ENCODE measurements around the gene SLC26A11. TPM values are rescaled to one million over a fixed set of nuclear protein-coding genes. Genes with fewer than 3 reads are reported as not detected.

The SLC26A11 gene
- total and polyA plus RNA-seq, 2 of the 13 experiments (the other 11 are each of a cell fraction or from before 2014, with no cell fraction given): 8.7 to 13.2 TPM

DNA sequence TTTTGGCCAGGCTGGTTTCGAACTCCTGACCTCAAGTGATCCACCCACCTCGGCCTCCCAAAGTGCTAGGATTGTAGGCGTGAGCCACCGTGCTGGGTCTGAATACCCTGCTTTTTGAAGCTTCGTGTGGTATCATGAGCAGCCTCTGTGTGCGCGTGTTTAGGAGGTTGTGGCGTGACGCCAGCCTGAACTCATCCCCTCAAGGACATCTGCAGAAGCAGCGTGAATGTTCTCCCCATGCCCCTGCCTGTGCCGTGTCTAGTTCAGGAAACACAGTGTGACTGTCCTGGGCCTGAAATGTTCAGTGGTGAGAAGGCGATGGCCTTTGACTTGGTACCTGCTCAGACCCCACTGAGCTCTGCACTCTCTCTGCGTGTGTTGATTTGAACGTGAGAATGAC is 76.0 kb downstream of the SLC26A11 start:
- CTCF ChIA-PET (ENCODE audit: low intra/inter-chr PET ratio, low total read pairs): no interaction called here
- Histone ChIP-seq H3K79me2 (ENCODE audit: insufficient read depth, low read length) (no peaks in the 10 kb centered on the region), H3K9me3 (ENCODE audit: low read length) (no peaks in the 10 kb centered on the region), H2AFZ (ENCODE audit: low read length) (no peak overlapping the region), H3K4me3 (replicated peaks in 1 of 3; ENCODE audit: insufficient read depth in 1 of 3, low read depth in 2 of 3, low read length in 3 of 3) (no peak overlapping the region), H3K36me3 (replicated peaks in 1 of 2; ENCODE audit: control insufficient read depth in 1 of 2, insufficient read depth in 2 of 2, low read length in 2 of 2) (peaks cover 41 to 65% of the 10 kb centered on the region in 2 experiments), H3K9ac (ENCODE audit: insufficient read depth, low read depth, low read length) (no peak overlapping the region), H3K27me3 (ENCODE audit: control insufficient read depth in 1 of 2, insufficient read depth in 2 of 2, low read length in 2 of 2) (no peaks in the 10 kb centered on the region), H3K4me1 (ENCODE audit: insufficient read depth, low read length) (peaks cover 14% of the 10 kb centered on the region), H3K27ac (ENCODE audit: extremely low read length, insufficient read depth, low read length) (no peak overlapping the region), H3K4me2 (ENCODE audit: low read depth, low read length) (no peak overlapping the region), H4K20me1 (ENCODE audit: insufficient read depth, low read length) (no peaks in the 10 kb centered on the region)
- 97% methylated on average over 13 of the region's 14 CpGs for WGBS (ENCODE audit: low lambda C conversion rate)
- BruUV-seq (replicated peaks): no TSS peak
- in situ Hi-C loops (cut with HindIII; ENCODE audit: extremely low pct_ligation_motif_present, low pct_unique_long_range_greater_than_20kb) (no loop called here), intact Hi-C loops (cut with micrococcal nuclease; ENCODE audit: unreplicated experiment) (no loop called here)
- DNase-seq (ENCODE audit: low spot score) (no peak), FAIRE-seq (no peak), ATAC-seq (no peak)
- POLR2A ChIA-PET: no interaction called here
- TF ChIP-seq, protein P1, sequence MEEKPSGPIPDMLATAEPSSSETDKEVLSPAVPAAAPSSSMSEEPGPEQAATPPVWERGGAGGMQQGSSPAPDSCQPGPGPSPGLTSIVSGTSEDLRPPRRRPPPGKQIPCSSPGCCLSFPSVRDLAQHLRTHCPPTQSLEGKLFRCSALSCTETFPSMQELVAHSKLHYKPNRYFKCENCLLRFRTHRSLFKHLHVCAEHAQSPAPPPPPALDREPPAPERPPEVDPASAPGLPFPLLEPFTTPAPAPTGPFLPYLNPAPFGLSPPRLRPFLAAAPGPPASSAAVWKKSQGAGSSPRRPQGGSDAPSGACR (CRISPR knock-in tag; IDR thresholded peaks at IDR 0.05): no peak
- no peak for TF ChIP-seq BRD4 (CRISPR knock-in tag; IDR thresholded peaks at IDR 0.05)
- no peak for TF ChIP-seq JUND (CRISPR knock-in tag; IDR thresholded peaks at IDR 0.05)
- TF ChIP-seq CREB1 (IDR thresholded peaks at IDR 0.05): no peak
- TF ChIP-seq CREB1 (CRISPR knock-in tag; IDR thresholded peaks at IDR 0.05): no peak
- no peak for TF ChIP-seq NKX3-1 (CRISPR knock-in tag; IDR thresholded peaks at IDR 0.05)
- no peak for TF ChIP-seq CBX1 (IDR thresholded peaks at IDR 0.05; ENCODE audit: low read depth)
- TF ChIP-seq HOXA7 (CRISPR knock-in tag; IDR thresholded peaks at IDR 0.05): no peak
- no peak for TF ChIP-seq MLLT10 (CRISPR knock-in tag; IDR thresholded peaks at IDR 0.05)
- TF ChIP-seq MYNN (CRISPR knock-in tag; IDR thresholded peaks at IDR 0.05; ENCODE audit: low read depth): no peak
- no peak for TF ChIP-seq ZNF7 (CRISPR knock-in tag; IDR thresholded peaks at IDR 0.05)
- TF ChIP-seq GFI1 (CRISPR knock-in tag; IDR thresholded peaks at IDR 0.05; ENCODE audit: borderline replicate concordance): no peak
- no peak for TF ChIP-seq RAD21 (CRISPR knock-in tag; IDR thresholded peaks at IDR 0.05)
- TF ChIP-seq ZNF773 (CRISPR knock-in tag; IDR thresholded peaks at IDR 0.05; ENCODE audit: borderline replicate concordance): no peak

Data from HepG2 (cell line).